Head of caudate nucleus (tissue), 42 donors: ENCODE data around the gene LGR6.
A peak's percentile ranks its signal among the peaks of the same experiment; 100 is the strongest.
"Not testable (repeated sequence)": the region's sequence is repeated elsewhere in the genome, so short reads cannot be mapped to it uniquely, and the experiment has no call there.

Experiments
- DNase-seq, 42 donors: peaks; one replicate each; pipeline versions ENCODE4 v3.0.0 to v3.0.0-alpha.2; 2020 to 2021; ENCODE audit warnings: mixed read lengths in 7 of 42
- intact Hi-C: fragments of 100-400 bp; cut with DNase I; formaldehyde crosslinking; loops from one replicate; pipeline ENCODE4 v1.15.0; 2022

Gene LGR6, protein sequence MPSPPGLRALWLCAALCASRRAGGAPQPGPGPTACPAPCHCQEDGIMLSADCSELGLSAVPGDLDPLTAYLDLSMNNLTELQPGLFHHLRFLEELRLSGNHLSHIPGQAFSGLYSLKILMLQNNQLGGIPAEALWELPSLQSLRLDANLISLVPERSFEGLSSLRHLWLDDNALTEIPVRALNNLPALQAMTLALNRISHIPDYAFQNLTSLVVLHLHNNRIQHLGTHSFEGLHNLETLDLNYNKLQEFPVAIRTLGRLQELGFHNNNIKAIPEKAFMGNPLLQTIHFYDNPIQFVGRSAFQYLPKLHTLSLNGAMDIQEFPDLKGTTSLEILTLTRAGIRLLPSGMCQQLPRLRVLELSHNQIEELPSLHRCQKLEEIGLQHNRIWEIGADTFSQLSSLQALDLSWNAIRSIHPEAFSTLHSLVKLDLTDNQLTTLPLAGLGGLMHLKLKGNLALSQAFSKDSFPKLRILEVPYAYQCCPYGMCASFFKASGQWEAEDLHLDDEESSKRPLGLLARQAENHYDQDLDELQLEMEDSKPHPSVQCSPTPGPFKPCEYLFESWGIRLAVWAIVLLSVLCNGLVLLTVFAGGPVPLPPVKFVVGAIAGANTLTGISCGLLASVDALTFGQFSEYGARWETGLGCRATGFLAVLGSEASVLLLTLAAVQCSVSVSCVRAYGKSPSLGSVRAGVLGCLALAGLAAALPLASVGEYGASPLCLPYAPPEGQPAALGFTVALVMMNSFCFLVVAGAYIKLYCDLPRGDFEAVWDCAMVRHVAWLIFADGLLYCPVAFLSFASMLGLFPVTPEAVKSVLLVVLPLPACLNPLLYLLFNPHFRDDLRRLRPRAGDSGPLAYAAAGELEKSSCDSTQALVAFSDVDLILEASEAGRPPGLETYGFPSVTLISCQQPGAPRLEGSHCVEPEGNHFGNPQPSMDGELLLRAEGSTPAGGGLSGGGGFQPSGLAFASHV

DNA sequence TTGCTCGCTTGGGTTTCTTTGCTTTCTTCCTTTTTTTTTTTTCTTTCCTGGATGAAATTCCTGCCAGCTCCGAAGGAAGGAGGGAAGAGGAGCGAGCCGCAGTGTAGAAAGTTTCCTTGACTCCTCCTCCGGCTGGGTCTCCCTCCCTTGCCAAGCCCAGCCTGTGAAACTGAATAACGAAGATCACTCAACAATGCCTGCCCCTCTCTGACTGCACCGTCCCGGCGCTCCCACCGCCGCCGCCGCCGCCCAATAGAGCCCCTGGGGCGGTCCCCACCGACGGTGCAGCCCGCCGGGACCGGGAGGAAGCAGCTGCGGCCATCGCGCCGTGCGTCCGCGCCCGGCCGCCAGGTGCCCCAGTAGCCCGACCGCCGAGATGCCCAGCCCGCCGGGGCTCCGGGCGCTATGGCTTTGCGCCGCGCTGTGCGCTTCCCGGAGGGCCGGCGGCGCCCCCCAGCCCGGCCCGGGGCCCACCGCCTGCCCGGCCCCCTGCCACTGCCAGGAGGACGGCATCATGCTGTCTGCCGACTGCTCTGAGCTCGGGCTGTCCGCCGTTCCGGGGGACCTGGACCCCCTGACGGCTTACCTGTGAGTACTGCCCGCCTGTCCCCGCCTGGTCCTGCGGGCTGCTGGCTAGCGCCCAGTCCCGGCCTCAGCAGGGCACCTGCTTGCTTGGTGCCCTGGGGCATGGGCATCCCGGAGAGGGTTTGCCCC lies at the start of gene LGR6:
LGR6 (plus strand) TSS at position 186 of the 714 bp plus-strand sequence; CDS start at position 377, 191 bp downstream.
- DNase-seq = no peak
- intact Hi-C loops = no loop called here

DNA sequence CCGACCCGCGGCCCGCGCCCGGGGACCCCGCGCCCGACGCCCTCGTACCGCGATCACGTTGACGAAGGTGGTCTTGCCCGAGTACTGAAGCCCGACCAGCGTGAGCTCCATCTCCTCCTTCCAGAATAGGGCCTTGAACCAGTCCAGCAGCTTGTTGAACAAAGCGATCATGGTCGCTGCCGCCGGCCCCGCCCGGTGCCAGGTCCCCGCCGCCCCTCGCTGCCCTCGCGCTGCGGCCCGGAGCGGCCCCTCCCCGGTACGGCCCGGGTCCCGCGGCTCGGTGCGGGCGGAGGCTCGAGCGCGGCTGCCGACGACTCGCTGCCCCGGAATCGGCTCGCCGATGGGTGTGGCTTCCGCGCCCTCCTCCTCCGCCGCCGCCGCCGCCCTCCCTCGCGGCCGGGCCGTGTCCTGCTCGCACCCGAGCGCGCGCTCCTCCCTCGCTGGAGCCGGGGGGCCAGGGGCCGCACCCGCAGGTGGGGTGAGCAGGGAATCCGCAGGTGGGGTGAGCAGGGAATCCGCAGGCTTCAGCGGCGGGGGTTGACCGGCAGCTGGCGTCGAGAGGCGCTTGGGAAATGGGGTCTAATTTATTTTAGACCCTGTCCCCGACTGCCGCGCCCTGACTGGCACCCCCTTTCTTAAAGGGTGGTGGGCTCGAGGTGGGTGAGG lies 49.1 kb upstream of the LGR6 start, which contains the start of gene ARL8A:
ARL8A (minus strand) TSS at position 336 of the 666 bp plus-strand sequence; CDS start at position 171, 165 bp downstream.
- intact Hi-C loops = no loop called here
- DNase-seq = peak in 40 of 42 donors; percentile 54 to 92 (median 83)

DNA sequence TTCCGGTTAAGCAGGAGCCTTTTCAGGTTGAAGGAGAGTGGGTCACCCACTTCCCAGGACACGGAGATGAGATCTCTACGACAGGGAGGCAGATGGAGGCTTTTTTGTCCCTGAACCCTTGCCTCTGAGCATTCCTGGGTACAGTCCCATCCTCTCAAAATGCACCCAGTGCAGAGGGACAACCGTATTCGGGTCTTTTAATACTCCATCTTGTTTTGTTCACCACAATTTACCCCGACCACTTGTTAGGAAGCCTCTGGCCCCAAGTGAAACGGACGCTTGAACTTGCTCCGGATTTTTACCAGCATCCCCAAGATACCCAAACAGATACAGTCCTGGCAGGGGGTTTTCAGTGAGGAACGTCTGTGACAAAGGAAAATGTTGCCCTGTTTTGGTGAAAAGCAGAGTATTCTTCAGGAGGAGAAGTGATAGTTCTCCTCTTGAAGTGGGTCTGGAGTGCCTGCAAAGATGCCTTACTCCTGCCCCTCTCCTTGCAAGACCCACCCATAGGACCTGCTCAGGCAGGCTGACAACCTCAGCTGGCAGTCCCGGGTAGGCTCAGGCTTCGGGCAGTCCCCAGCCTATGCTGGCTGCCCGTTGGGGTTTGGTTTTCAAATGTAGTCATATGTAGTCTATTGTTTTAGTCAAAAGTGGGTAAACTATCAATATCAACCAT lies 48.4 kb upstream of the LGR6 start:
- intact Hi-C loops = no loop called here
- DNase-seq = no peak

DNA sequence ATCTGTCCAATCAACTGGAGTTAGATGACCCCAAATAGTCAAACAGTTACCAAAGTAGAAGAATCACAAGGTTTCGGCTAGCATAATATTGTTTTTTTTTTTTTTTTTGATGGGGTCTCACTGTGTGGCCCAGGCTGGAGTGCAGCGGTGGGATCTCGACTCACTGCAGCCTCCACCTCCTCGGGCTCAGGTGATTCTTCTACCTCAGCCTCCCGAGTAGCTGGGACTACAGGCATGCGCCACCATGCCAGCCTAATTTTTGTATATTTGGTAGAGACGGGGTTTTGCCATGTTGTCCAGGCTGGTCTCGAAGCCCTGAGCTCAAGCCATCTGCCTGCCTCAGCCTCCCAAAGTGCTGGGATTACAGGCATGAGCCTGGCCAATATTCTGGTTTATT lies 47.9 kb upstream of the LGR6 start:
- DNase-seq, intact Hi-C loops: not testable (repeated sequence)

DNA sequence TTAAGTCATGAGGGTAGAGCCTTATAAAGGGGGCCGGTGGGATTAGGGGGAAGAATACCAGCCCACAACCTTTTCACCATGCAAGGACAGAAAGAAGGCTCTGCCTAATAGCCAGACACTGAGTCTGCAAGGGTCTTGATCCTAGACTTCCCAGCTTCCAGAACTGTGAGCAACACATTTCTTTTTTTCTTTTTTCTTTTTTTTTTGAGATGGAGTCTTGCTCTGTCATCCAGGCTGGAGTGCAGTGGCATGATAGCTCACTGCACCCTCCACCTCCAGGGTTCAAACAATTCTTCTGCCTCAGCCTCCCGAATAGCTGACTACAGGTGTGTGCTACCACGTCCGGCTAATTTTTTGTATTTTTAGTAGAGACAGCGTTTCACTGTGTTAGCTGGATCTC lies 47.3 kb upstream of the LGR6 start:
- intact Hi-C loops = no loop called here

DNA sequence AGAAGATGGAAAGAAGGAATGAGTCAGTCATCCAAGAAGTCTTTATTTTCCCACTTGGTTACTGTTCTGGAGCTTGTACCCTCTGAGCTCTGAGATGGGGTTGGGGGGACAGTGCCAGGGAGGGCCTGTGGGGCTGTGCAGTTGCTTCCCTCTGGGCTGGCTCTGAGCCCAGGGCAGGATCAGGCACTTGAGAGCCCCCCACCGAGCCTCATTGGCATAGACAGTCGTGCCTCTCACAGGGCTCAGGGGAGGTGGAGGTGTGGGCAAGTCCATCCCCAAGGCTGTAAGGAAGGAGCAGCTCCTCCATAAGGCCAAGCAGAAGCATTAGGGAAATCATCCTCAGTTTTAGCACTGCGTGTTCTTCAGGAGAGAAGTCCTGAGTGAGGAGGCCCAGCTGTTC lies 46.6 kb upstream of the LGR6 start:
- DNase-seq = no peak
- intact Hi-C loops = no loop called here

More for the DNA sequence above, 47.3 kb upstream of the LGR6 start:
- no peak for DNase-seq

DNA sequence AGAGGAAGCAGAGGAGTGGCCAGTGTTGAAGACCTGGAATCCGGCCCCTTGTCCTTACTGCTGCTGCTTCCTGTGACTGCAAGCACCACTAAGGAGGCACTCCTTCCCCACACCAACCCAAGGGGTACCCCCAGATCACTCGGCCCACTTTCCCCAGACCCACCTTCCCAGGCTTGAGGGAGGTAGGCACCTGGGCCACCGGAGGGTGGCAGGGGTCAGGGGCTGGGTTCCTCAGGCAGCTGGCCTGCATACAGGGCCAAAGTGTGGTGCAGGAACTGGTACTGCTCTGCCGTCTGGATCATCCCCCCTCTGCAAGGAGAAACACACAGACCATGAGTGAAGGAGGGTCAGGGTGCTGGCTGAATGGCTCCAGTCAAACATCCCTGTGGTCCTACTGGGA lies 45.2 kb upstream of the LGR6 start:
- intact Hi-C loops = no loop called here
- DNase-seq = no peak

DNA sequence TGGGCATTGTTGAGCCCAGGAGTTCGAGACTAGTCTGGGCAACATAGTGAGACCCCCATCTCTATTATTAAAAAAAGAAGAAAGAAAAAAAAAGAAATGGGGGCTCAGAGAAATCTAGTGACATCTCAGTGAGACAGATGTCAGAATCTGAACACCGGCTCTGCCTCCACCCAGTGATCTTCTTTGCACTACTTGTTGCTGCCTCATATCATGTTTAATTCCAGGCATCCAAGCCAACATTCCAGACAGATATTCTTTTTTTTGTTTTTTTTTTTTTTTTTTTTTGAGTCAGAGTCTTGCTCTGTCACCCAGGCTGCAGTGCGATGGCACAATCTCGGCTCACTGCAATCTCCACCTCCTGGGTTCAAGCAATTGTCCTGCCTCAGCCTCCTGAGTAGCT lies 44.0 kb upstream of the LGR6 start:
- intact Hi-C loops = no loop called here
- DNase-seq = no peak

DNA sequence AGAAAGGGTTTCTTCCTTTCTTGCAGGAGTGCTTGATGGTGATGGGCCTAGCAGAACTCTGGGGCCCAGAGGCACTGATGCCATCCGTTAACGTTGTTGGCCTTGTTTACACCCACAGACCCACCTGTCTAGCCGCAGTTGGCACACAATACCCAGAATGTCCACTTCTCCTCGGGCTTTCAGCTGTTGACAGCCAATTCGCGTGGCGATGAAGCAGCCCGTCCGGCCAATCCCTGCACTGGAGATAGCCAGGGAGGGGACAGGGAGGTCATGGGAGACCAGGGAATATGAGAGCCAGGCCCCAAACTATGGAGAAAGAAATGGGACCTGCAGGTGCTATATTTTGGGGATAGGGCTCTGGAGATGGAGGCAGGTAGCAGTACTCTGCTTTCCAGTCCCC lies 43.4 kb upstream of the LGR6 start:
- no peak for DNase-seq
- intact Hi-C loops = no loop called here

DNA sequence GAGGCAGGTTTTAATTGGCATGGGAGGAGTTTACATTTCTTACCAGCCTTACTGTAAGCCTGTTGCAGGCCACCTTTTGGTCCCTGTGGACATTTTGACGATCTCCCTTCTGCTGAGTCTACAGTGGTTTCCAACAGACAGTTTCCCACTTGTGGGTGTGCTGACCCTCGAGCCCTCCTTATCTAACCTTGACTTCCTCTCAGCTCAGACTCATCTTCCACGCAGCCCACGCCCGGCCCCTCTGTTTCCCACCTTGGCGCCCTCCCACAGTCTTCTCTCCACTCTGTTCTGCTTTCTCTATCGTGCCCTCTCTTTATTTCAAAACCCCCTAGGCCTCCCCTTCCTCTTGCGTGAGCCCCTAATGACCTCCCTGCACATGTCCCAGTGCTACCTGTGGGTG lies 43.0 kb upstream of the LGR6 start:
- intact Hi-C loops = no loop called here
- DNase-seq = no peak

DNA sequence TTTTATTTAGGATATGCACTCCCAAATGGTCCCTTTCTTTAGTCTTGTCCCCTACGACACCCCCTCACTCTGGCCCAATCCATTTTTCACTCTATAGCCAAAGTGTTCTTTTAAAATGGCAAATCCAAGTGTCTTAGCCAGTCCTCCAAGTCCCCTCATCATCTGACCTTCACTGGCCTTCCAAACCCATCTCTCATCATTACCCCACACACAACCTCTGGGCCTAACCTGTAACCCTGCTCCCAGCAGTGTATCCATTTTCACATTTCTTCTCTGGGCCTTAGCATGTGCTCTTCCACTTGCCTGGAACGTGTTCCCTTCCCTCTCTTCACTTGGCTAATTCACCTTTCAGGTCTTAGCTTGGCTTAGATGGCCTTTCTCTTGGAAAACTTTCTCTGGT lies 42.6 kb upstream of the LGR6 start:
- intact Hi-C loops = no loop called here
- DNase-seq = no peak

DNA sequence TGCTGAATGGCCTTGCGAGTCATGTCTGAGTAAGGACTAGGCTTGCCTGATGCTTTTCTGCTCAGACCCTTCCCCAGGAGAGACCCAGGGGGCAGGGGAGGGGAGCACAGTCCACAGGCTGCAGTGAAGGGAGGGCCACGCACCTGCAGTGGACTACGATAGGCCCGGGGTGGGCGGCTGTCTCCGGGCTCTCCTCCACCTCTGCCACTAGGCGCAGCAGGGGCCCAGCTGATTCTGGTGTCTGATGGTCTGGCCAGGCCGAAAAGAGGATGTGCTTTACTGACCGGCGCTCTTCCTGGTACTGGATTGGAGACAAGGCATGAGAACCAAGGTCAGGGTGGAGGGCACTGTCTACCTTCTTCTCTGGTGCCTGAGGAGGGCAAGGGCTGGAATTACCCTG lies 41.2 kb upstream of the LGR6 start:
- intact Hi-C loops = no loop called here

DNA sequence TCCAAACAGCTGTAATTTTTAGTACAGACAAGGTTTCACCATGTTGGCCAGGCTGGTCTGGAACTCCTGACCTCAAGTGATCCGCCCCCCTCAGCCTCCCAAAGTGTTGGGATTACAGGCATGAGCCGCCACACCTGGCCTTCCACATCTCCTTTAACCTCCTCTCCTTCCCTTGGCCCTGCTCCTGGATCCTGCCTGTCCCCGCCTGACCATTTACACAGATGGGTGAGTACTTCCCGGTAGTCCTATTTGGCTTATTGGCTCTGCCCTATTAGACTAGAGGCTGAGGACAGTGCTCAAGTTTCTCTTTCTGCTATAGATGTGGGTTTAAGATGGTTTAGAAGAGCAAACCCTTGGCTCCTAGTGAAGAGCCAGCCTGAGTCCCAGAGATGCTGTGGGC lies 40.3 kb upstream of the LGR6 start:
- DNase-seq = no peak

More for the DNA sequence above, 41.2 kb upstream of the LGR6 start:
- no peak for DNase-seq

DNA sequence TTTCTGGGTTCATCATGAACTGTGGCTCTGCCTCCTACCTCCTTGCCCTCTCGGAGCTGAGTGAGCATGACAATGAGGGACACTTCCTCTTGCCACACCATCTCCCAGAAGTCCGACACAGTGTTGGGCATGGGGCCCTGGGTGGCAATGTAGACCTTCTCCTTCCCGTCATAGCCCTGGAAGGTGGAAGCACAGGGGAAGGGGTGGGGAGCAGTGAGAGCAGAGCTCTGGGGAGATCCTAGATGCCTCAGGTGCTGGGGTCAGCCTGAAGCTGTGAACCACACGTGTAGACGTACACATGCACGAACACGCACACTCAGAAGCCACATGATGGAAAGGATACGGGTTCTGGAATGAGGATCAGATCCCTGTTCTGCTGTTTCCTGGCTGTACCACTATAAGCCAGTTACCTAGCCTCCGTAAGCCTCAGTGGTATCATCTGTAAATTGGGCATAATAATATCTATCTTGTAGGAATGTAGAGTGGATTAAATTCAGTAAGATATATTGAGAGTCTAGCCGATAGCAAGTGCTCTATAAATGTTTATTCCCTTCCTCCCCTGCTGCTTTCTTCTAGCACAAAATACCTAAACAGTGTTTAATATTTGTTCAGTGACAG lies 39.3 kb upstream of the LGR6 start:
- intact Hi-C loops = no loop called here
- DNase-seq = no peak

More for the DNA sequence above, 40.3 kb upstream of the LGR6 start:
- intact Hi-C loops = no loop called here

DNA sequence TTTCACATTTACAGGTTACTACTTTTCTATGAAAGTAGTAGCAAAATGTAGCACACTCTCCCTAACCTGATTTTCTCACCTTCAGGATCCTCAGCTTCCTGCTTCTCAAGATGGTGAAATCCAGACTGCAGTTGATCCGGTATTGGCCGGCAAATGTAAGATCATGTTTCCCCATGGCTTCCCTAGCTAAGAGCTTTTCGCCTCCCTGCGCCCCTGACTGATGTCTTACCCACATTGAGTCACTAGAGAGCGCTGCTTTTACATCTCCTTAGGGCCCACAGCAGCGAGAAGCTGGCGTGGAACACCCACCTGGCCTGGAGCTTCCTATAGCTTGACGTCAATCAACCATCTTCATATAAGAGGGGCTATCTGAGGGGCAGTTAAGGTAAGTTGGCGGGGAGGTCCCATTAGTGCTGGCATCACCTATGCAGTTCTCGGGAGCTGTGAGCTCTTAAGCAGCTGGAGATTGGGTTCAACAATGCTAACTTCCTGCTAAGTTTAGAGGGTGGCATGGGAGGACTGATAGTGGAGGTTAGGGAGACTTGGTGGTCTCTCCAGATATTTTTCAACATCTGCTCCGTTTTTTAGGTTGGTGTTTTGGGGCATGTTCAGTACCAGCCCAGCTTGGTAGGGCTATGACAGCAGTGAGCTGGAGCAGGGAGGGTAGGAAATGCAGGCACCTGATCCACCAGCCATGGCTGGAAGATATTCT lies 38.7 kb upstream of the LGR6 start:
- DNase-seq = peak in 33 of 42 donors; percentile 42 to 87 (median 66)
- intact Hi-C loops = no loop called here

DNA sequence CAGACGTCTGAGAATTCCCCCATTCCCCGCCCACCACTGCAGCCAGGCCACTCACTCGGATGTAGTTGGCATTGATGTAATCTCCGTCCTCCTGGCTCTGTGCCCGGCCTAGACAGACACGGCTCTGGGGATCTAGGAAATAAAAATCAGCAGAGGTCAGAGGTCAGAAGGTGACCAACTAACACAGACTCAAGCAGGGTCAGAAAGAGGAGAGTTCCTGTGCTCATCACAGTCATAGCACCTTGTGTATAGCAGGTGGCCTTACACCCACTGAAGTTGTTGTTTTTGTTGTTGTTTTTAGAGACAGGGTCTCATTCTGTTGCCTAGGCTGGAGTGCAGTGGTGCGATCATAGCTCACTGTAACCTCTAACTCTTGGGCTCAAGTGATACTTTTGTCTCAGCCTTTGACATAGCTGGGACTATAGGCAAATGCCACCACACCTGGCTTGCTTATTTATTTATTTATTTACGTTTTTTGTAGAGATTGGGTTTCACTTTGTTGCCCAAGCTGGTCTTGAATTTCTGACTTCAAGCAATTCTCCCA lies 38.0 kb upstream of the LGR6 start:
- intact Hi-C loops = no loop called here
- peak in 9 of 42 donors; percentile 25 to 69 (median 50) for DNase-seq

DNA sequence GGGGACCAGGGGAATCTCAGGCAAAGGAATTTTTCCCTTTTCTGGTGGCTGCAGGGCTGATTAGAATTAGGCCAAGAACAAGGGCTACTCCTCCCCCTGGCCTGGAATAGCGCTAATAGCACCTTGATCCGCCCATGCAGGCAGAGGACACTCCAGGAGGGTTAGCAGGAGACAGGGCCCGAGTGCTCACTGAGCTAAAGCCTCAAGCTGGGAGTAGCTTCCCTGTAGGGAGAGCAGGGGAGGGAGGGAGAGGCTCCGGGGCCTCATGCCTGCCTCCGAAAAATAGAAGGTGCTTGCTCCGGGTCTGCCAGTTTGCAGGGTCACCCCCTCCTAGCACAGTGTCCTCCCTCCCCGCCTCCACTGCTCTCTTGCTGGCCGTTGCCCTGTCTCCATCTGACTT lies 37.0 kb upstream of the LGR6 start:
- no peak for DNase-seq
- intact Hi-C loops = no loop called here
